Hematopoietic multipotent progenitor cell treated with erythropoietin and hydrocortisone succinate and interleukin-3 and kit ligand, for 6 days (in vitro differentiated cells): ENCODE results near the gene P2RX7.

Experiments
- DNase-seq: peaks from one replicate; pipeline ENCODE4 v3.0.0-alpha.2; 2015

The P2RX7 gene

GRCh38 chr12:121232977-121233627, 100.4 kb downstream of the P2RX7 start:
- DNase-seq: no peak

- DNase-seq: no peak
These were observed 100.9 kb downstream of the P2RX7 start for GRCh38 chr12:121233628-121234020.

- DNase-seq: no peak
These were observed 104.1 kb downstream of the P2RX7 start for GRCh38 chr12:121236776-121237175.

- no peak for DNase-seq
These were observed 104.7 kb downstream of the P2RX7 start for GRCh38 chr12:121237415-121237814.
